GM19351 (cell line): Measurements from ENCODE around the gene EMX2.
"Not testable (repeated sequence)": the region's sequence is repeated elsewhere in the genome, so short reads cannot be mapped to it uniquely, and the experiment has no call there.

Experiments
- ATAC-seq: cut with Tn5 transposase; IDR thresholded peaks from one replicate; pipeline ENCODE4 v1.9.1; 2021; ENCODE audit warnings: mild to moderate bottlenecking, moderate library complexity; ENCODE audit not compliant: unreplicated experiment

Gene EMX2

DNA sequence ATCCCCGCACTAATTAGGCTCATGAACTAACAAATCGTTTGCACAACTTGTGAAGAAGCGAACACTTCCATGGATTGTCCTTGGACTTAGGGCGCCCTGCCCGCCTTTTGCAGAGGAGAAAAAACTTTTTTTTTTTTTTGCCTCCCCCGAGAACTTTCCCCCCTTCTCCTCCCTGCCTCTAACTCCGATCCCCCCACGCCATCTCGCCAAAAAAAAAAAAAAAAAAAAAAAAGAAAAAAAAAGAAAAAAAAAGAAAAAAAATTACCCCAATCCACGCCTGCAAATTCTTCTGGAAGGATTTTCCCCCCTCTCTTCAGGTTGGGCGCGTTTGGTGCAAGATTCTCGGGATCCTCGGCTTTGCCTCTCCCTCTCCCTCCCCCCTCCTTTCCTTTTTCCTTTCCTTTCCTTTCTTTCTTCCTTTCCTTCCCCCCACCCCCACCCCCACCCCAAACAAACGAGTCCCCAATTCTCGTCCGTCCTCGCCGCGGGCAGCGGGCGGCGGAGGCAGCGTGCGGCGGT is at the start of gene EMX2:
Gene EMX2 (plus strand): TSS at position 41 of the 519 bp plus-strand sequence. CDS start 522 bp downstream, outside the sequence.
- ATAC-seq: no peak

DNA sequence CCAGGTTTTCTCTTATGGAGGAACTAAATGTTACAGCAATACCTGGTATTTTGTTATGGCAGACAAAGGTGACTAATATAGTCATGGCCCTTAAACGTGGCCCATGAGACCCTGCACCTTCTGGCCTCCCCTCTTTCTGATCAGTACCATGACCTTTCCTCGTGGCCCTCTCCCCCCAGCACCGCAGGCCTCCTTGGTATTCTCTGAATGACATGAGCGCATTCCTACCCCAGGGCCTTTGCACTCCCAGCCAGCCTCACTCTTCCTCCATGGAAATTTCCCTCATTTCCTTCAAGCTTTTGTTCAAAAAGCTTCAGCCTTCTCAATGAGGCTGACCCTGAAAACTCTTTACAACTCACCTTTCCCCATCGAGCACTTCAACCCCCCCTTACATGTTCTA is 46.5 kb upstream of the EMX2 start:
- no peak for ATAC-seq

DNA sequence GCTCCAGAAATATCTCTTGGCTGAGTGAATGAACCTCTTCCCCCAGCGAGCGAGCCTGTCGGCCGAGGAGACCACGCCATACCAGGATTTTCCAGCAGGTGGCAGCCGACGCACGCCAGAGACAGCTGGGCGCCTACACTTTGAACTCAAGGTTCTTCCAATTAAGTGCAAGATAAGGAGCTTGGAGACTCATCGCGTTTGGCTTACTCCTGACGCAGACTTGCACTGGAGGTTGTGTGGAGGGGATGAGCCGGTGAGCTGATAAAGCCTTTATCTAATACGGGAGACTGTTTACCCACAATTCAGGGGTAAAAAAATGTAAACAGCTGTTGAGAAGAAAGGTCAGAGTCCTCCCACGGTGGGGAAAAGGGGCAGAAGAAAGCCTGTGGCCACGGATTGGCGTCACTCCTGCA is 45.9 kb upstream of the EMX2 start:
- ATAC-seq: peak; percentile 89

DNA sequence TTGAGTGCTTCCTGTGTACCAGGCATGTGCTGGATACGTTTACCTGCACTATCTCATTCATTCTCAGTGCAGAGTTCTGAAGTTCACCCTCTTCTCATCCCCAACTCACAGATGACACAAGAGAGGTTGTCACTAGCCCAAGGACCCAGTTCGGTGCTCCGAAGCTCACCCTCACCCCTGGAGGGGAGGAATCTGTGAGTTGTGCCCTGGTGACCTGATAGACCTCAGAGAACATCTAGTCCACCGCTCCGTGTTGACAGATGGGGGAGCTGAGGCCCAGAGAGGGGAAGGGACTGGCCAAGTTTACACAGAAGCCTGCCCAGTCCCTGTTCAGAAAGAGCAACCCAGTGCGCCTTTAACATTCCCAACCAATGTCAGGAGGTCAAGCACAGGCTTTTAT is 44.8 kb upstream of the EMX2 start:
- no peak for ATAC-seq

DNA sequence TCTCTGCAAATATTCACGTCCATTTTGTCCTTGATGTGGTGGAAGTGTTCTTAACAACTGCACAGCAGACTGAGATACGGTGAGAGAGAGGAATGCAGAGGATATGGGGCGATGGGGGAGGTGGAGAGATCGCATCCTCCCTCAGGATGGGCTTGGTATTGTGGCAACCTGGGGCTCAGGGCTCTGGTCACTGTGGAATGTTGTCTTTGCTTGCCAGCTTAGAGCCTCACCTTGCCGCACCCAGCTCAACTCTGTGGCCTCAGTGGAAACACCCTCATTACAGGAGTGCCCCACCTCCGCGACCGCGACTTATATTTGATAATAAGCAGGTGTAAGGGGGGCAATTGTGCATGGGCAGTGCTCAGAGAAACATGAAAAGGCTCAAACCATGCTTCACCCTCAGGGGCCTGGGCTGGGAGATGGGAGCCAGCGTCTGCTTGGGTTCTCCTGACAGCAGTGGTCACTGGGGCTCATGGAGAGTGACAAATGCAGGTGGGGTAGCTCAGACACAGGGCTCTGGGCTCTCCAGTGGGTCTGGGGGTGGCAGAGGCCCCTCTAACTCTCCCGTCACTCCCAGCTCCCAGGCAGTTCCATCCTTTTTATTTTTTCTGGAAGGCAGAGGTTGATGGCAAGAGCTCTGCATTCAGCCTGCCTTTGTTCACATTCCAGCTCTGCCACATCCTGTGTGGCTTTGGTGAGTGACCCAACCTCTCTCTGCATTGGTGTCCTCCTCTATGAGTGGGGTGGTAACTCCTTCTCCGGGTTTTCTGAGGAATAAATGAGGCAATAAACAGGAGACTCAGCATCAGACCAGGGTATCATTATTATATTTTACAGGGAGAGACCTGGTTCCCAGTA is 43.1 kb upstream of the EMX2 start:
- ATAC-seq: no peak

DNA sequence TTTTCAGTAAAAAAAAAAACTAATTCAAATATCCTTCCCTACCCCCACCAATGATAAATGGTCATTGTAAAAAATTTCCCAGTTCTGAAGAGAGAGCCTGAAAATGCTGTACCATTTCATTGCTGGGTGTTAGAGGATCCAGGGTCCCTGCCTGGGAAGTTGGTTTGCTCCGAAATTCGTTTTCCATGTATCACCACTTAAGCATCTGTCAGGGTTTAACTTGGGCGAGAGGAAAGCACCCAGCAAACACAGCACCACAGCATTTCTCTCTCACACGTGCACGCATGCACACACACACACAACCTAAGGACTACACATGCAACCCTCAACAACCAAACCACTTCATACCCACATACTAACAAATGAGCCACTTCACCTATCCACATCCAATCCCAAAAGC is 42.1 kb upstream of the EMX2 start:
- no peak for ATAC-seq

DNA sequence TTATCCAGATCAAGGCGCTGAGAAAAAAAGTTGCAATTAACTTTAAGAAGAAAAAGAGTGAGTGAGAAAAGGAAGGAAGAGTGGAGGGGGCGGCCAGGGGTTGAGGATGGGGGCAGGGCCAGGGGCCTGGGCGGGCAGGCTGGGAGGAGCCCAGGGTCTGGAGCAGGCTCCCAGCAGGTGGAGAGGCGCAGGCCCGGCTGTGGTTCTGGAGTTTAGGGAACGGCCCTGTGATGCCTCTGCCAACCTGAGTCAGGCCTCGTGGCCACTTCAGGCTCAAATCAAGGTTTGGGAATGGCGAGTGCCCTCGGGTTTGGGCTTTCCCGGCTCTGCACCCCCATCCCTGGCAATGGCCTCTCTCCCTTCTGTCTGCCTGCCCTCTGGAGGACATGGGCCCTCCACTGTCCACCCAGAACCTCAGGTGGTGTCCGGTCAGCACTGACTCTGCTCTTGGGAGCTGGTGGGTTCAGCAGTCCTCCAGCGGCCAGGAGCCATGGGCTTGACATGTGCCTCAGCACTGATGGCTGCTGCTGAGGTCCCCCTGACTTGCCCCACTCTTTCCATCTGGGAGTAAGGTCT is 41.0 kb upstream of the EMX2 start:
- no peak for ATAC-seq

DNA sequence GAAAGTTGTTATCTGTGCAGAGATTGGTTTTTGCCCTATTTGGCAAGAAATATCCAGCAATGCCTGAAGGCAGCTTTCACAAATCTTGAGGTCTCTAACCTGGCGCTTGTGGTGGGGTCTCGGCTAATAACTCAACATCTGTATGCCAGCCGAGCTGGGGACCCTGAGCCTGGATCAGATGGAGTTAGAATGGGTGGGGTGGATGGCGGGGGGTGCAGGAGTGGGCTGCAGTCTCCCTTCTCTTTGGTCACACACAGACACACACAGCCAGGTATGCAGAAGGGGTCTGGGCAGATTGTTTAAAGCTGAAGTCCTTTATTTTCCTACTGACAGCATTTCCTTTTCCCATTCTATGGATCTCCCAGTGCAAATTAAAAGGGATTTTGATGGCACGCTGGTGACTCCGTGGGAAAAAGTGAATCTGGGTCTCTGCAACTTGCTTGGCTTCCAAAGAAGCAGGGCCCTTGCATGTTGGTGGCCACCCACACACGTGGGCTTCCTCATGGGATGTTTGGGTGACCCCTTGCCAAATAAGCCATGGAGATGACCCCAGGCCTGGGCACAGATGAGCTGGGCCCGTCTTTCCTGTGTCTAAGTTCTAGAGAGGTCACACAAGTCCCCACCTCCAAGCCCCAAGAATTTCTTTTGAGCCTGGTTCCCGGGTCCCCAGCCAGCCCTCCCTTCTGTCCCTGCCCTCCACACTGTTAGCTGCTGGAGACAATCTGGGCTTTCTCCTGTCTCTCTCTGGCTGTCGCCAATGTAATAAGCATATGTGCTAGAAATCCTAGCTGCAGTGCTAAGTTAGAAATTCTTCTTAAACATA is 39.9 kb upstream of the EMX2 start:
- ATAC-seq: no peak

DNA sequence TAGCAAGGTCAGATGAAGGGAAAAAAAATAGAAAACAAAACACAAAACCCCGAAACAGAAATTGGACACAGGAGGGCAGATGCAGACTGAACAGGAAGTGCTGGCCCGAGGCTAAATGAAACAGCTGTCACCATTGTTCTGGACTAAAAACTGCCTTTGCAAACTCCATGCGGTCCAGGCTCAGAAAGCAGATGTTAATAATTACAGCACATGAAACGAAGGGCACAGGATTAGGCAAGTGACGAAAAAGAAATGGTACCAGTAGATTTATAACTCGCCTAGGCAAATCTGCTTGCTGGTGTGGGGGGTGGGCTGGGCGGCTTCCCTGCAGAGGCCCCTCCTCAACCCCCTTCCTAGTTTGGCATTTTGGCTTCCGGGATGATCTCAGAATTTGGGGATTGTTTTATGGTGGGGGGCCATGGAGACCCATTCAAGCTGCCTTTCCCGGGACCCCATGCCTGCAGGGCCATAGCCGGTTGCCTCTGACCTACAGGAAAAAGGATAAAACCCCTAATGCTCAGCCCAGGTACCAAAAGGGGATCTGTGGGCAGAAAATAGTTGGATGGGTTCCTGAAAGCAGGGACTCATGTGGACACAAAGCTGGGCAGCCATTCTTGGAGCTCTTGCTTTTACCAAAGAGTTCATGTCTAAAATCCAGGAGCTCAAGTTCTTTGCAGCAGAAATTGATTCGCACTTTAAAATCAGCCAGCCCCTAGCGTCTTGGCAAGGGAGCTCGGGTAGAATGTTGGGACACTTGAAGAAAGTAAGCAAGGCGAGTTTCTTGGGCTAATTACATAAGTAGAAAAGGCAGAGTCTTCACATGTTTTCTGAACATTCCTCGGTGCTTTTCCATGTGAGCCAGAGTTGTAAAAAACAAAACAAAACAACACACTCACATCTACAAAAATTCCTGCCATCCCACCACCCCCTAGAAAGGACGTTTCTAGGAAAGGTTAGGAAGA is 39.0 kb upstream of the EMX2 start:
- ATAC-seq: peak; percentile 45

DNA sequence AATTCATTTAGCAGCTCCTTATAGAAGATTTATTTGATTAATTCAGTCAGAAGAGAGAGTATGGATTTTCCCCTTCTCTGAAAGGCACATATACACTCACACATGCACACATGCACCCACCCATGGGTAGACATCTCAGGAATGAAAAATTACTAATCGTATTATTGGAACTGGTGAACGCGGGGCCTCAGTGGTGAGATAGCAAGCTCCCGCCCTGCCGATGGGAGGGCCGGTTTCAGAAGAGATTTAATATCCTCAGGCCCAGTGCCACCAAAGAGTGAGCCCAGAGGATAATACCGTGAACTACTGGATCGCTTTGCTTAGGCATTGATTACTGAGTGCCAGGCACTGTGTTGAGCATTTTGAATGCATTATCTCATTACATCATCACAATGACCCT is 38.0 kb upstream of the EMX2 start:
- no peak for ATAC-seq

DNA sequence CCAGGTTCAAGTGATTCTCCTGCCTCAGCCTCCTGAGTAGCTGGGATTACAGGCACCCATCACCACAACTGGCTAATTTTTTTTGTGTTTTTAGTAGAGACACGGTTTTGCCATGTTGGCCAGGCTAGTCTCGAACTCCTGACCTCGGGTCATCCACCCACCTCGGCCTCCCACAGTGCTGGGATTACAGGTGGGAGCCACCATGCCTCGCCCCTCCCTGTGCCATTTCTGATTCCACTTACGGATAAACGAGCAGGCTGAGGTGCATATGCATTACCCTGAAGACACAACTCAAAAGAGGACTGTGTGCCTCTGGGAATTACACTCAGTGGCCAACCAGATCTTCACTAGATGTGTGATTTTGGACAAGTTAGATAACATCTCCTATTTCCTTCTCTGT is 35.5 kb upstream of the EMX2 start:
- not testable (repeated sequence) for ATAC-seq

DNA sequence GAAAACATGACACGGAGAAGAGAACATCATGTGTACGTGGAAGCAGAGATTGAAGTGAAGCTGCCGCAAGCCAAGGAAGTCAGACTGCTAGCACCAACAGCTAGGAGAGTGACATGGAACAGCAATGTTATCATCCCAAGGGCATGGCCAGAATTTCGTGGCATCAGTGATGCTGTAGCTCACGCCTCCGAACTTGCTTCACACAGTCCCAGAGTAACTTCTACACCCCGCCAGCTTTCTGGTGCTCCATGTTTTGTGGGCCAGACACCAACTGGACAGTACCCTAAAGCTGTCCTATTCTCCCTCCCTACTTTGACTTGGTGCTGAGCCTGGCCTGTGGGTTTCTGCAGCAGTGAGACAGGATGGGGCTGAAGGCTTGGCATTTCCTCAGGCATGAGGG is 33.0 kb upstream of the EMX2 start:
- no peak for ATAC-seq

DNA sequence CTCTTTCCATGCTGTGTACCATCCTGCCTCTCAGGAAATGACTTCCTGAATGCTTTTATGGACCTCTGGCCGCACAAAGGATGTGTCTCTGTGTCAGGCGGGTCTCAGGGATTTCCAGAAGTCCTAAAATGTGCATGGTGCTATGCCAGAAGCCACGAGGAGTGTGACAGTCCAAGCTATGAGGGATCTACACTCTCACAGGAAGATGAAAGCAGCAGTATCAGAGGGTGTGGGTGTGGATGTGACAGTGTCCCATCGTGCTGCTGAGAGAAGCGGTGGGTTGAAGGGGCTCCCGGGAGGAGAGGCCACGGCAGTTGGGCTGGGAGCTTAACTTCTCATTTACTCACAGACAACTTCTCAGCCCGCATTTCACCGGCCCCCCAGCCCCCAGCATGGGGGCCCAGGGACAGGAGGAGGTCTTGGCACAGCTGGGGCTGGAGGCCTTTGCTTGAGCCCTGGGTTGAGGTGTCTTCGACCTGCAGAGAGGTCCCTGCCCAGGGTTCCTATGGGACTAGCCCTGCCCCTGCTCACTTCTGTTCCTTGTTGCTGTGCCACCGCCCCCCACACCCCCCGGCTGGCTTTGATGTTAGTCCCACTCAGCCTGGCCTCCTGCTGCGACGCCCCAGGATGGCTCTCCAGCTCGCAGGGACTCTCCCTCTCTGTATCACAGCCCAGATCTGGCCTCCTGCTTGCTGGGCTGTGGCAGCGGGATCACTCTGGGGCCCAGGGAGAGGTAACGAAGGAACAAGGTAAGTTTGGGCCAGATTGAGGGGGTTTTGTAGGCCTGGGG is 30.8 kb upstream of the EMX2 start:
- no peak for ATAC-seq

DNA sequence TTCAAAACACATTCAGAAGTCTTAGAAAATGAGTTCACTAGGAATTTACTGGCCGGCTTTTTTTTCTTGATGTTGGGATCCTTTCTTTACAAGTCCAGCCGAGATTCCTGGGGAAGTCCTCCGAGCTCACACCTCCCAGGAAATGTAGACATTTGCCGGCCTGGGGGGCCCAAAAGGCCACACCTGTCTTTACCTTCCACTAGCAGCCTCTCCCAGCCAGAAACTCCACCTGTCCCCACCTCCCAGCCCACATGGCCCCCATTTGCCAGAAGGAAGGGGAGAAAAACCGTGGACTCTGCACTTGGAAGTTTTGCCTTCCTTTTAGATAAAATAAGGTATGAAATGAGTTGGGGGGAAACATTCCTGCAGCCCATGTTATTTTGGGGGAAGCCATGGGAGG is 27.6 kb upstream of the EMX2 start:
- no peak for ATAC-seq

DNA sequence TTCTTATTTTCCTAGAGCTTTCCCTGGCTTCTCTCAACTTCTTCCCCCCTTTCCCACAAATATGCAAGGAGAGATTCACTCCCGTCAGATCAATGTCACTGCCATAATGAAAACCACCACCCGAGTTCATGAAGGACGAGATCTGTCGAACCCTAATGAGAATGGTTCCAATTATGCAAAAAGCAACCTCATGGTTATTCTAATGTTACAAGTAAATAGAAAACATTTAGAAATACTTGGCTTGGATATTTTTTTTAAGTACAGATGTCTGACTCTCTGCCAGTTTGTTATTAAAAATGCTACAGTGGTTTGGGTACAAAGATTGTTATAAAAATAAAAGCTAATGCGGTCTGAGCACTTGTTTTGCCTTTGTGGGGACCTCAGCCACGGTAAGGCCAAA is 25.9 kb upstream of the EMX2 start:
- ATAC-seq: no peak

DNA sequence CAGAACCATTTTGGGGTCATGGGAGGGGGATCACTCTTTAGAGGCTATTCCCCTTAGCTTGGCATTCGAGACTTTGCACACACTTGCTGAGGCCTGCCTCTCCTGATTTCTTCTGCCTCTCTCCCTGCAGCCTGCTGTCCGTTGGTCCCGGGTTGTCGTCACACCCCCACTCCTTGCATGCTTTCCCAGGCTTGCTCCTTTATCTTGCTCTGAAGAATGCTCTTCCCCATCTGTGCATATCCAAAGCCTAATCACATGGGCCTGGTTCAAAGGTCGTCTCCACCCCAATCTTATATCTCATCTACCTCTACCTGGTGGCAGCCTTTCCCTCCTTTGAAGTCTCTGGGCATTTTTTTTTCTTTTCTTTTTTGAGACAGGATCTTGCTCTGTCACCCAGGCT is 24.3 kb upstream of the EMX2 start:
- ATAC-seq: no peak

DNA sequence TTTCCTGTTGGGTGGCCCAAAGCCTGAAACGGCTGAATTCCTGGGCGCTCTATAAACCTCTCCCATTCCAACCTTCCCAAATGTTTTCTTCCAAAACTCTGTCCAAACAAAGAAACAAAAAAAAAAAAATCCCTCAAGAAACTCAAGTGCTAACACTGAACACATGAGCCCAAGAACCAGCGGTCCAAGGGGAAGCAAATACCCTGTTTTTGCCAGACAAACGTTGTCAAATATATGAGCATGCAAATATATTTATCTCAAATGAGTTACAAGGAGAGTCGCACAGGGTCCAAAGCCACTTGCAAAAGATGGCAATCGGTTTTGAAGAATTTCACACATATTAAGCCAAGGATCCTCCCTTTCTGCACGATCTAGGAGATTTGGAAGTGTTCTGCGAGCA is 23.3 kb upstream of the EMX2 start:
- no peak for ATAC-seq

DNA sequence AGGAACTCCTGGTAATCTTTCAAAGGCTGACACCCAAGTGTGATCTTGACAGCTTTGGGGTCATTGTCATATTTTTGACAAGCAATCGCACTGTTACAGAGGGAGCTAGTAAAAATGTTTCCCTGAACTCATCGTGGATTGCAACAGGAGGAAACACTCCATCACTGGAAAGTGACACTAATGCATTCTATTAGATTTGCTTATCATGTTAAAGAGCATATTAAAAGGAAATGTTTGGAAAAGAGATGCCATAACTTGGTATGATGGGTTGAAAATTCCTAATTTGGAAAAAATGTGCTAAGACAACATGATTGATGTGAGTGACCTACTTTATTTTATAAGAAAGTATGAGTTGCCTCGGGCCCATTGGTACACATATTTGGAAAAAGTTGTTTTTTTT is 22.7 kb upstream of the EMX2 start:
- ATAC-seq: no peak

DNA sequence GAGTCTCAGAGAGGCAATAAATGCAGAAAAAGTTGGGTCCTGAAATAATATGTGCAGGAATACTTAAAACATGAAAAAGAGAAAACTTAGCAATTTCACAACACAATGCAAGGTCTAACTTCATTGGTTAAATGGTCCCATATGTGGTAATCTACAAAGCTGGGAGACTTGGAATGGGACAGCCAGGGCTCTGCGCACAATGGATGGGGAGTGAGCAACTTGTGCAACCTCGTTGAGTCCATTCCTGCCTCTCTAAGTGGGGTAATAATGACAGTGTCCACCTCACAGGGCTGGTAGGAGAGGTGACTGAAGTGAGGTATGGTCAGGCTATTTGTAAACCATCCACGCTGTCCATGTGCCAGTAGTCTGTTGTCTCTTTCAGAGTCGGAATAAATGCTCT is 11.8 kb upstream of the EMX2 start:
- ATAC-seq: no peak
